ENCODE data around the gene DIAPH2. TPM values are rescaled to one million over a fixed set of nuclear protein-coding genes. Genes with fewer than 3 reads are reported as not detected.

Gene DIAPH2
- total and polyA plus RNA-seq, 9 of the 15 experiments (the other 6 are each of a cell fraction or from before 2014, with no cell fraction given) = 0.01 to 0.18 (median 0.07) TPM; not detected in 1

DNA sequence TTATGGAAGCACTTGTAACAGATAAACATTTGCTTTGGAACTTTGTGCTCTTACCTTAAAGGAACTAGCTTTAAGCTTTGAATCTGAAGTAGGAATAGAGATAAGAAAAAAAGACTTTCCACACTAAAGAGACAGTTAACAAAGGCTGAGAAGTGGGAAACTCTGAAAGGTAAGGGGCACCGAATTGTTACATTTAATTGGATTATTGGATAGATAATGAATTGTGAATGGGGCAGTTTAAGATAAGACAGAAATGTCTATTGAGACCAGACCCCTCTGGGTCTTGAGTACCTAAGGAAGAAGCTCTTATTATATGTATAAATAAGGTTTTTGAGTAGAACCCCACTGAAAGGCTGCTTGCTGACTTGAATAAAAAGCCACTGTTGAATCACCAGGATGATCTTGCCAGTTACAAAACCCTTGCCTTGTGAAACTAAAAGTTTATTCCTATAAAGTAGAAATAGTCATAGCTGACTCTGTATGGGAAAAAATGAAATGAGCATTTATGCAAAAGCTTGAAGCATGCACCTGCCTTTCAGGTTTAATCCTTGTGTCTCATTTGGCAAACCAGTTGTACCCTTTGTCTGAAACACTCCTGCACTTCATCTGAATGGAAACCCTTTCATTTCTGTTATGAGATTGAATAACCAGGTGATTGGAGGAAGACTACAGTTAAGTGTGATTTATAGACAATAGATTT lies 622.3 kb downstream of the DIAPH2 start:
- ATAC-seq (no peak), DNase-seq (ENCODE audit: extremely low read depth in 1 of 4, low spot score in 3 of 4) (no peak), FAIRE-seq (no peak)
- in situ Hi-C loops (cut with MboI) (no loop called here), intact Hi-C loops (cut with micrococcal nuclease) (no loop called here)
- Histone ChIP-seq H4K20me1 (replicated peaks; ENCODE audit: control insufficient read depth, insufficient read depth, low read length) (no peaks in the 10 kb centered on the region), H3K9me3 (replicated peaks; ENCODE audit: control insufficient read depth, insufficient read depth, low read depth, low read length) (no peaks in the 10 kb centered on the region), H3K4me1 (replicated peaks in 1 of 2; ENCODE audit: control insufficient read depth in 2 of 2, insufficient read depth in 2 of 2, low read length in 2 of 2) (no peaks in the 10 kb centered on the region), H3K4me3 (no peak overlapping the region), H3K27me3 (ENCODE audit: control insufficient read depth in 2 of 2, insufficient read depth in 2 of 2, low read length in 2 of 2) (no peaks in the 10 kb centered on the region), H3K36me3 (ENCODE audit: control insufficient read depth, insufficient read depth, low read length) (no peaks in the 10 kb centered on the region), H3K9me1 (ENCODE audit: control insufficient read depth, insufficient read depth, low read length) (no peaks in the 10 kb centered on the region), H3K9ac (ENCODE audit: insufficient read depth in 1 of 2, low read depth in 2 of 2, low read length in 2 of 2) (no peak overlapping the region), H3K79me2 (ENCODE audit: control insufficient read depth, insufficient read depth, low read length) (no peaks in the 10 kb centered on the region), H3K27ac (ENCODE audit: extremely low read depth, low read depth, low read length) (no peak overlapping the region), H2AFZ (ENCODE audit: low read depth, low read length) (no peak overlapping the region), H3K4me2 (ENCODE audit: insufficient read depth, low read length) (no peak overlapping the region)
- 0% methylated on average over 1 of the region's 1 CpG for WGBS (ENCODE audit: insufficient coverage, low coverage, missing lambda C conversion rate)
- no TSS peak for BruUV-seq (replicated peaks)
- ChIA-PET POLR2A (no interaction called here), CTCF (ENCODE audit: low intra/inter-chr PET ratio) (no interaction called here)
- no peak for TF ChIP-seq YY1 (IDR thresholded peaks at IDR 0.05; ENCODE audit: borderline replicate concordance in 1 of 3, control insufficient read depth in 1 of 3, extremely low read depth in 1 of 3, insufficient read depth in 3 of 3, insufficient read length in 1 of 3, insufficient replicate concordance in 2 of 3, low read depth in 1 of 3, low read length in 2 of 3)
- TF ChIP-seq KAT8 (IDR thresholded peaks at IDR 0.05; ENCODE audit: low read depth) = no peak
- TF ChIP-seq SMARCC2 (IDR thresholded peaks at IDR 0.05; ENCODE audit: low read depth) = no peak
- no peak for TF ChIP-seq RAD51 (IDR thresholded peaks at IDR 0.05; ENCODE audit: borderline replicate concordance, low read depth)
- no peak for TF ChIP-seq ZNF408 (CRISPR knock-in tag; IDR thresholded peaks at IDR 0.05; ENCODE audit: low read depth)
- TF ChIP-seq HNRNPK (IDR thresholded peaks at IDR 0.05; ENCODE audit: low read depth, low read length, poor library complexity, severe bottlenecking) = no peak
- TF ChIP-seq PPARD (CRISPR knock-in tag; IDR thresholded peaks at IDR 0.05) = no peak
- TF ChIP-seq BRCA1 (IDR thresholded peaks at IDR 0.05) = no peak
- no peak for TF ChIP-seq BRCA1 (CRISPR knock-in tag; IDR thresholded peaks at IDR 0.05)
- no peak for TF ChIP-seq FOXO4 (CRISPR knock-in tag; IDR thresholded peaks at IDR 0.05)
- TF ChIP-seq EP300 (IDR thresholded peaks at IDR 0.05; ENCODE audit: low read length) = no peak
- TF ChIP-seq TARDBP (IDR thresholded peaks at IDR 0.05) = no peak
- no peak for TF ChIP-seq GTF3C2 (IDR thresholded peaks at IDR 0.05; ENCODE audit: borderline replicate concordance, extremely low read depth, insufficient read length)
- TF ChIP-seq, protein P1, sequence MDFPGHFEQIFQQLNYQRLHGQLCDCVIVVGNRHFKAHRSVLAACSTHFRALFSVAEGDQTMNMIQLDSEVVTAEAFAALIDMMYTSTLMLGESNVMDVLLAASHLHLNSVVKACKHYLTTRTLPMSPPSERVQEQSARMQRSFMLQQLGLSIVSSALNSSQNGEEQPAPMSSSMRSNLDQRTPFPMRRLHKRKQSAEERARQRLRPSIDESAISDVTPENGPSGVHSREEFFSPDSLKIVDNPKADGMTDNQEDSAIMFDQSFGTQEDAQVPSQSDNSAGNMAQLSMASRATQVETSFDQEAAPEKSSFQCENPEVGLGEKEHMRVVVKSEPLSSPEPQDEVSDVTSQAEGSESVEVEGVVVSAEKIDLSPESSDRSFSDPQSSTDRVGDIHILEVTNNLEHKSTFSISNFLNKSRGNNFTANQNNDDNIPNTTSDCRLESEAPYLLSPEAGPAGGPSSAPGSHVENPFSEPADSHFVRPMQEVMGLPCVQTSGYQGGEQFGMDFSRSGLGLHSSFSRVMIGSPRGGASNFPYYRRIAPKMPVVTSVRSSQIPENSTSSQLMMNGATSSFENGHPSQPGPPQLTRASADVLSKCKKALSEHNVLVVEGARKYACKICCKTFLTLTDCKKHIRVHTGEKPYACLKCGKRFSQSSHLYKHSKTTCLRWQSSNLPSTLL (IDR thresholded peaks at IDR 0.05) = no peak
- no peak for TF ChIP-seq ZNF311 (CRISPR knock-in tag; IDR thresholded peaks at IDR 0.05)
